SK-N-SH treated with all-trans-retinoic acid at 6 μM for 48 hours (cell line): ENCODE measurements around the gene ALK.

Source experiments
- CREB5 ChIP-seq: fragments of 250-450 bp; sonication (Bioruptor Pico); IDR thresholded peaks from 2 replicates; pipeline ENCODE4 v1.5.1; 2020; ENCODE audit warnings: low read depth, mild to moderate bottlenecking, moderate library complexity
- GLIS3 ChIP-seq: fragments of 250-450 bp; sonication (Bioruptor Pico); IDR thresholded peaks from 2 replicates; pipeline ENCODE4 v1.5.0; 2020; ENCODE audit warnings: mild to moderate bottlenecking, moderate library complexity
- PATZ1 ChIP-seq: fragments of 250-450 bp; sonication (Bioruptor Pico); IDR thresholded peaks from 2 replicates; pipeline ENCODE4 v1.8.0; 2020; ENCODE audit warnings: mild to moderate bottlenecking, moderate library complexity, borderline replicate concordance
- PPARA ChIP-seq: fragments of 250-450 bp; sonication (Bioruptor Pico); IDR thresholded peaks from 2 replicates; pipeline ENCODE4 v1.5.0; 2020; ENCODE audit warnings: mild to moderate bottlenecking, borderline replicate concordance
- TCF4 ChIP-seq: fragments of 250-450 bp; sonication (Bioruptor Pico); IDR thresholded peaks from 2 replicates; pipeline ENCODE4 v1.8.0; 2021; ENCODE audit warnings: mild to moderate bottlenecking, moderate library complexity, borderline replicate concordance
- TOX ChIP-seq: fragments of 250-450 bp; sonication (Bioruptor Pico); IDR thresholded peaks from 2 replicates; pipeline ENCODE4 v1.8.0; 2021; ENCODE audit warnings: mild to moderate bottlenecking, moderate library complexity, borderline replicate concordance
- TSHZ2 ChIP-seq: fragments of 250-450 bp; sonication (Bioruptor Pico); IDR thresholded peaks from 2 replicates; pipeline ENCODE4 v1.5.0; 2020; ENCODE audit warnings: mild to moderate bottlenecking, moderate library complexity
- ZC3H10 ChIP-seq: fragments of 250-450 bp; sonication (Bioruptor Pico); IDR thresholded peaks from 2 replicates; pipeline ENCODE4 v1.5.1; 2021; ENCODE audit warnings: mild to moderate bottlenecking, moderate library complexity
- ZFP3 ChIP-seq: fragments of 250-450 bp; sonication (Bioruptor Pico); IDR thresholded peaks from 2 replicates; pipeline ENCODE4 v1.5.0; 2020; ENCODE audit warnings: mild to moderate bottlenecking, moderate library complexity
- ZNF565 ChIP-seq: fragments of 450-650 bp; formaldehyde crosslinking; conservative IDR thresholded peaks from 2 replicates; pipeline ENCODE4 v1.5.0; 2020; ENCODE audit warnings: low read depth, mild to moderate bottlenecking, moderate library complexity

GRCh38 chr2:29193111-29193510 lies 728.3 kb downstream of the ALK start:
- no peak for TF ChIP-seq PATZ1
- no peak for TF ChIP-seq GLIS3
- TF ChIP-seq CREB5 (CRISPR knock-in tag), result no peak
- TF ChIP-seq TOX (CRISPR knock-in tag), result no peak
- no peak for TF ChIP-seq ZFP3 (CRISPR knock-in tag)
- TF ChIP-seq TCF4, result no peak
- no peak for TF ChIP-seq ZC3H10 (CRISPR knock-in tag)
- no peak for TF ChIP-seq TSHZ2 (CRISPR knock-in tag)
- no peak for TF ChIP-seq ZNF565 (CRISPR knock-in tag)
- TF ChIP-seq PPARA (CRISPR knock-in tag), result no peak
